ENCODE measurements around the gene NFKB2. TPM values are rescaled to one million over a fixed set of nuclear protein-coding genes. Genes with fewer than 3 reads are reported as not detected.

The NFKB2 gene
- total RNA-seq, 1 donor from 2014 or later = 4.0 TPM

DNA sequence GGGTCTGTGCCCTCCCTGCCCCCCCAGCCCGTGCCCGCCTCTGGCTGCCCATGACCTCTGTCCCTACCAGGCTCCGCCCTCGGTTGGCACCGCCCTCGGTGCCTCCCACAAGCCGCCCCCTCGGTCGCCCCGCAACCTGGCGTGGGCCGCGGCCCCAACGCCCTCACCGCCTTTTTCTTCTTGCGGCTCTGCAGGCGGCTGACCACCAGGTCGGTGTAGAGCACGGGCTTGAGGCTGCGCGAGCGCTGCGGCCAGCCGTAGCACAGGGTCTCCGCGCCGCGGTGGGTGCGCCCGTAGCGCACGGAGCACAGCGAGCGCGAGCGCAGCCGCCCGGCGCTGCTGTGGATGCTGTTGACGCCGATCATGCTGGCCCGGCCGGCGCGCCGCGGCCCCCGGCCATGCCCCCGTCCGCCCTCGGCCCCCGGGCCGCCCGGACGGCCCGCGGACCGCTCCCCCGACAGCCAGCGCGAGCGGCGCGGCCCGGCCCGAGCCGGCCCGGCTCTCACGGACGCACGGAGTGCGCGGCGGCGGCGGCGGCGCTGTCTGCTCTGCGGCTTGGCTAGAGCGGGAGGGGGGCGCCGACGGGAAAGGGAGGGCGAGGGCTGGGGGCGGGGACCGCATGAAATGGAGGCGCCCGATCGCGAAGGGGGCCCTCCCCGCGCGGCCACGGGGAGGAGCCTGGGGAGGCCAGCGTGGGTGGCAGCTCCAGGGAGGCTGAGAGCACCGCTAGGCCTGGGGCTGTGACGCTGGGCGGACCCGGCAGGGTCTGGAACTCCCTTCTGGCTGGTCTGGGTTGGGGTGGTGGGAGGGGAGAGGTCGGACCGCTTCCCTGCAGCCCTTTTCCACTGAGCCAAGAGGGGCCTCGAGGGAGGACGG is 13.5 kb downstream of the NFKB2 start:
- Histone ChIP-seq H3K9me3 (ENCODE audit: low read depth) (no peaks in the 10 kb centered on the region), H3K27me3 (peaks cover 85% of the 10 kb centered on the region), H3K36me3 (no peaks in the 10 kb centered on the region), H3F3A (ENCODE audit: low read depth) (peaks cover 31% of the 10 kb centered on the region), H3K4me3 (peak overlapping the region; percentile 41), H3K27ac (no peak overlapping the region), H2AFZ (replicated peaks) (no peak overlapping the region), H3K9ac (no peak overlapping the region), H3K4me1 (peaks cover 27% of the 10 kb centered on the region), H3K79me2 (ENCODE audit: low read depth) (no peaks in the 10 kb centered on the region), H3K4me2 (peak overlapping the region; percentile 76), H4K20me1 (ENCODE audit: low read depth) (peaks cover 25% of the 10 kb centered on the region)
- H3K4me3 Mint-ChIP-seq = peak overlapping the region; percentile 81
- H3K27me3 Mint-ChIP-seq (ENCODE audit: insufficient read depth, low read depth) = peaks cover 32% of the 10 kb centered on the region
- DNase-seq (ENCODE audit: low spot score) = peak; percentile 79
- TF ChIP-seq, protein P1, sequence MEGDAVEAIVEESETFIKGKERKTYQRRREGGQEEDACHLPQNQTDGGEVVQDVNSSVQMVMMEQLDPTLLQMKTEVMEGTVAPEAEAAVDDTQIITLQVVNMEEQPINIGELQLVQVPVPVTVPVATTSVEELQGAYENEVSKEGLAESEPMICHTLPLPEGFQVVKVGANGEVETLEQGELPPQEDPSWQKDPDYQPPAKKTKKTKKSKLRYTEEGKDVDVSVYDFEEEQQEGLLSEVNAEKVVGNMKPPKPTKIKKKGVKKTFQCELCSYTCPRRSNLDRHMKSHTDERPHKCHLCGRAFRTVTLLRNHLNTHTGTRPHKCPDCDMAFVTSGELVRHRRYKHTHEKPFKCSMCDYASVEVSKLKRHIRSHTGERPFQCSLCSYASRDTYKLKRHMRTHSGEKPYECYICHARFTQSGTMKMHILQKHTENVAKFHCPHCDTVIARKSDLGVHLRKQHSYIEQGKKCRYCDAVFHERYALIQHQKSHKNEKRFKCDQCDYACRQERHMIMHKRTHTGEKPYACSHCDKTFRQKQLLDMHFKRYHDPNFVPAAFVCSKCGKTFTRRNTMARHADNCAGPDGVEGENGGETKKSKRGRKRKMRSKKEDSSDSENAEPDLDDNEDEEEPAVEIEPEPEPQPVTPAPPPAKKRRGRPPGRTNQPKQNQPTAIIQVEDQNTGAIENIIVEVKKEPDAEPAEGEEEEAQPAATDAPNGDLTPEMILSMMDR (IDR thresholded peaks at IDR 0.05) = no peak
- peak; percentile 86 for TF ChIP-seq EZH2 (IDR thresholded peaks at IDR 0.05)
- TF ChIP-seq EZH2phosphoT487 (IDR thresholded peaks at IDR 0.05) = peak; percentile 52
- H3K27ac Mint-ChIP-seq = peak overlapping the region; percentile 20
- H3K36me3 Mint-ChIP-seq = peaks cover 2% of the 10 kb centered on the region
- H3K4me1 Mint-ChIP-seq = peaks cover 51% of the 10 kb centered on the region
- no peaks in the 10 kb centered on the region for H3K9me3 Mint-ChIP-seq

DNA sequence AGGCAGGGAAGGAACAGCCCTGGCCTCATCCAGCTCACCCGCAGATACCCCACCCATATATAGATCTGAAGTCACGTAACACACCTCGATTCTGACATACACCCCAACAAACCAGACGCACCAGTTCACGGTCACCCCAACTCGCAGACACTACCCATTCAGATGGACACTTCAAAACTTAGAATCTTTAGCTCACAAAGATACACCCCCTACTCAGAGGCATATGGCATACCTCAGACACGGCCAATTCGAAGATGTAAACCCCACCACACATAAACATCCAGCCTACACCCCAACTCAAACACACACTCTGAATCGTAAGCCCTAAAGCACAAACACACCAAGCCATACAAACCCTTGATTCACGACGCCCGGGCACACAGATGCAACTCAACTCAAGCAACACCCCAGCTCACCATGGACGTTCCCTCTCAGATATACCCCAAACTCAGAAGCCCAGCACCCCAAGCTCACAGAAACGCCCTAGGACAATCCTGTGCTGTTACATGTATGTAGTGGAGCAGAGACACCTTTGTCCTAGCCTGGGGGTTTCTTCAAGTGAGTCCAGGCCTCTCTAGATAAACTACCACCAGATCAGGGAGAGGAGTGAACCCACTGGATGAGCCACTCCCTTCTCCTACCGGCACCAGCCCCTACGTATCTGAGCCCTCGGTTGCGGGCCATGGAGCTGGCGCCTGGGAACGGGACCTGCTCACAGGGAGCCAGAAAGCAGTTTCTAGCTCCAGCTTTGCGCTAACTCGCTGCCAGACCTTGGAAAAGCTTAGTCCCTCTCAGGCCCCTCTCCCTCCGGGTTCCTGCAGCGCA is 14.3 kb downstream of the NFKB2 start:
- Mint-ChIP-seq H3K4me3 (peak overlapping the region; percentile 77), H3K27ac (peak overlapping the region; percentile 20), H3K36me3 (peaks cover 2% of the 10 kb centered on the region), H3K4me1 (peaks cover 60% of the 10 kb centered on the region), H3K9me3 (no peaks in the 10 kb centered on the region), H3K27me3 (ENCODE audit: insufficient read depth, low read depth) (peaks cover 31% of the 10 kb centered on the region)
- peak; percentile 74 for TF ChIP-seq EZH2 (IDR thresholded peaks at IDR 0.05)
- TF ChIP-seq, protein P1 (IDR thresholded peaks at IDR 0.05) = no peak
- peak; percentile 63 for TF ChIP-seq EZH2phosphoT487 (IDR thresholded peaks at IDR 0.05)
- Histone ChIP-seq H3K9me3 (ENCODE audit: low read depth) (no peaks in the 10 kb centered on the region), H2AFZ (replicated peaks) (peak overlapping the region; percentile 71), H3K27ac (no peak overlapping the region), H3K4me3 (peak overlapping the region; percentile 45), H4K20me1 (ENCODE audit: low read depth) (peaks cover 29% of the 10 kb centered on the region), H3K27me3 (peaks cover 80% of the 10 kb centered on the region), H3K9ac (no peak overlapping the region), H3K4me2 (peak overlapping the region; percentile 76), H3K4me1 (peaks cover 35% of the 10 kb centered on the region), H3K79me2 (ENCODE audit: low read depth) (no peaks in the 10 kb centered on the region), H3F3A (ENCODE audit: low read depth) (peaks cover 35% of the 10 kb centered on the region), H3K36me3 (no peaks in the 10 kb centered on the region)
- no peak for DNase-seq (ENCODE audit: low spot score)

DNA sequence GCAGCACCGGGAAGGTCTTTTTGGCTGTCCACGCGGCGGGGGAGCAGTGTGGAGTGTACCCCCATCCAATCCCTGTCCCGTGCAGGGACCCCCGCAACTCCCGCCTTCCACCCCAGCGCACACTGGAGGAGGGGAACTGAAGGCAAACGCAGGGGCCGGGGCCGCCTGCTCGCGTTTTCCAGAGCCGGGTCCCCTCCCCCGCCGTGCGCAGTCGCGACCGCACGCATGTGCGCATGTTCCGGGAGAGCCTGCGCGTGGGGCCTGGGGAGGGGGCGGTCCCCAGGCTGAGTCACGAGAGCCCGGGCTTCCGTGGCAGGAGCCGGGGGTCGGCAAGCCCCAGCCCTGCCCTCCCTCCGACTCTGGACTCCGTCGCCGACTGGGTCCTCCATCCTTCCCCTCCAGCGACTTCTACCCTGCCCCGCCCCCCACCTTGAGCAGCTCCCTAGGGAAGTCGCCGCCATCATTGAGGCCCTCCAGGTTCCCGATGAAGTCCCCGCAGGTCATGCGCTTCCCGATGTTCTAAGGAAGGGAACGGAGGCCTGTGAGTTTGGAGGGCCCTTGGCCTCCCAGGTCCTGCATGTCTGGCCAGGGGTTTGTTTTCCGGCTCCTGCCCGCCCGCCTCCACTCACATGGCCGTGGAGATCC is 15.0 kb downstream of the NFKB2 start:
- peaks cover 38% of the 10 kb centered on the region for H3K4me1 ChIP-seq
- H3K27me3 Mint-ChIP-seq (ENCODE audit: insufficient read depth, low read depth) = peaks cover 33% of the 10 kb centered on the region

More for the DNA sequence above, 15.0 kb downstream of the NFKB2 start:
- Mint-ChIP-seq H3K36me3 (peaks cover 2% of the 10 kb centered on the region), H3K4me3 (peak overlapping the region; percentile 77), H3K4me1 (peaks cover 66% of the 10 kb centered on the region), H3K9me3 (no peaks in the 10 kb centered on the region), H3K27ac (no peak overlapping the region)
- Histone ChIP-seq H3K27ac (no peak overlapping the region), H3K4me2 (peak overlapping the region; percentile 73), H4K20me1 (ENCODE audit: low read depth) (peaks cover 29% of the 10 kb centered on the region), H2AFZ (replicated peaks) (peak overlapping the region; percentile 71), H3K9ac (no peak overlapping the region), H3K36me3 (no peaks in the 10 kb centered on the region), H3F3A (ENCODE audit: low read depth) (peaks cover 35% of the 10 kb centered on the region), H3K9me3 (ENCODE audit: low read depth) (no peaks in the 10 kb centered on the region), H3K4me3 (peak overlapping the region; percentile 45), H3K79me2 (ENCODE audit: low read depth) (no peaks in the 10 kb centered on the region), H3K27me3 (peaks cover 74% of the 10 kb centered on the region)
- peak; percentile 60 for DNase-seq (ENCODE audit: low spot score)
- TF ChIP-seq, protein P1 (IDR thresholded peaks at IDR 0.05) = no peak
- TF ChIP-seq EZH2 (IDR thresholded peaks at IDR 0.05) (peak; percentile 83), EZH2phosphoT487 (IDR thresholded peaks at IDR 0.05) (peak; percentile 64)
